ENCODE data around the gene PIMREG. TPM values are rescaled to one million over a fixed set of nuclear protein-coding genes. Genes with fewer than 3 reads are reported as not detected.

PIMREG gene
- total RNA-seq, 4 donors from 2014 or later = 0.21 to 2.8 (median 0.84) TPM

DNA sequence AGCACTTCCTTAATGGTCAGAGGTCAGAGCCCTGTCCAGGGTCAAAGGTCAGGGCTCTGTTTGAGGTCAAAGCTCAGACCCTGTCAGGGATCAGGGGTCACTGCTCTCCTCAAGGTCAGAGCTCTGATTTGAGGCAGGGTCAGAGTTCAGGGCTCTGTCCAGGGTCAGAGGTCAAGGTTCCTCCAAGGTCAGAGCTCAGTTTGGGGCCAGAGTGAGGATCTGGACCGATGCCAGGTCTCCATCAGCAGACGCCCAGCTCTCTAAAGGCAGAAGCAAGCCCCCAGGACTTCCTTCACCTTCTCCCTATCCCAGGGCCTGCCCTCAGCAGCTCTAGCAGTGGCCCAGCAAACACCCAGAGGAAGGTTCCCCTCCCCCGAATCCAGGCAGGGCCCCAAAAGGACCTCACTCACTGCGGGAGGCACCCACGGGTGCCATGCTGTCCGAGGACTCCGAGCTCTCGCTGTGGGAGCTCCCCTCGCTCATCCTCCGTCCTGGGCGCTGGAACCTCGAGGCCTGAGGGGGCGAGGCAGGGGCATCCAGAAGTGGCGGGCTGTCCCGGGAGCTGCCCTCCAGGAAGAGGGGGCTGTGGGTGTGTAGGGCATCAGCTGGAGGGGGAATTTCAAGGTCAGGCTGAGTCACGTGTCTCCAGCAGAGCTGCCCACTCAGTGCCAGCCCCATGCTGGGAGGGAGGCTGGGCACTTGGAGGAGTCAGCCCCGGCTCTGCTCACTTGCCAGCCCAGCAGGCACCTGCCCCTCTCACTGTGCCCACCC is 26.7 kb downstream of the PIMREG start:
- intact Hi-C loops (cut with DNase I; ENCODE audit: low total_unique reads) = no loop called here
- no peak for DNase-seq (ENCODE audit: low spot score in 2 of 2)
- no peak for TF ChIP-seq POLR2A (IDR thresholded peaks at IDR 0.05)
- no peak for TF ChIP-seq CTCF (IDR thresholded peaks at IDR 0.05)
- WGBS, 2 donors = 90 to 91% methylated on average over 11 to 15 of the region's 17 CpGs
- no peak overlapping the region for H3K4me3 ChIP-seq (ENCODE audit: low read depth, poor library complexity, severe bottlenecking)

- TF ChIP-seq CTCF (IDR thresholded peaks at IDR 0.05) (no peak), POLR2A (IDR thresholded peaks at IDR 0.05) (no peak)
- intact Hi-C loops (cut with DNase I; ENCODE audit: low total_unique reads) = loop anchor here (2.0 kb wide), 1 partner anchor 175 kb away; no protein-coding TSS in a partner anchor
- no peak overlapping the region for H3K4me3 ChIP-seq (ENCODE audit: low read depth, poor library complexity, severe bottlenecking)
- 53 to 70% methylated on average over 16 to 19 of the region's 19 CpGs for WGBS, 2 donors
- DNase-seq (ENCODE audit: low spot score in 2 of 2) = no peak
Measured at GRCh38 chr17:6471531-6472465, 27.5 kb downstream of the PIMREG start.

- no peak for DNase-seq (ENCODE audit: low spot score in 2 of 2)
- no peak overlapping the region for H3K4me3 ChIP-seq (ENCODE audit: low read depth, poor library complexity, severe bottlenecking)
- WGBS, 2 donors = 92 to 93% methylated on average over 10 of the region's 10 CpGs
- TF ChIP-seq CTCF (IDR thresholded peaks at IDR 0.05) (no peak), POLR2A (IDR thresholded peaks at IDR 0.05) (no peak)
- intact Hi-C loops (cut with DNase I; ENCODE audit: low total_unique reads) = loop anchor here (2.0 kb wide), 1 partner anchor 174 kb away; no protein-coding TSS in a partner anchor
Measured at GRCh38 chr17:6472517-6472916, 28.3 kb downstream of the PIMREG start.

DNA sequence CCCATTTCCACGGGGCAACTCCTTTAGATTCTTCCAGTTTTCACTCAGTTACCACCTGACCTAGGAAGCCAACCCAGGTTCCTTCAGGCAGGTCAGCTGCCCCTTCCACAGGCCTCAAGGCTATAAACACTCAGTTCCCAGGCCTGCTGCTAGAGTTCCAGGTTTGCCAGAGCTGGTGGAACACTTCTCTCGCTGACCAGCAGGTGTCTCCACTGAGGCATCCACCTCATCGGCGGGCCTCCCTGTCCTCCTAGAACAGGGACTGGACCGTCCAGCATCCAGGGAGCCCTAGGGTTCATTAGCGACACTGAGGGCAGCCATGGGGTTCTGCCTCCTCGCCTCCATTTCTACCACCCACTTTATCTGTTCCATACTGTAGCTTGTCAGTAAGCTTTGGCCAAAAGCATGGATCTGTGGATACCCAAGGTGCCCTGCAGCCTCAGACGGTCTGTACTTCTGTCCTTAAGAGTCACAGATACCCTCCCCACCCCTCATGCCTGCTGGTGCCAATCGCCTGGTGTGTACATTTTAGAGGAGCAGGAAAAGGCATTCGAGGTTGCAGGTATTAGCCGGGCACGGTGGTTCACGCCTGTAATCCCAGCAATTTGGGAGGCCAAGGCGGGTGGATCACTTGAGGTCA is 29.0 kb downstream of the PIMREG start:
- peak; percentile 67 to 90 for DNase-seq (ENCODE audit: low spot score in 2 of 2)
- H3K4me3 ChIP-seq (ENCODE audit: low read depth, poor library complexity, severe bottlenecking) = no peak overlapping the region
- TF ChIP-seq CTCF (IDR thresholded peaks at IDR 0.05) (peak in 1 of 3 donors; percentile 57), POLR2A (IDR thresholded peaks at IDR 0.05) (no peak)
- 44 to 52% methylated on average over 12 to 14 of the region's 14 CpGs for whole genome bisulfite sequencing, 2 donors
- intact Hi-C loops (cut with DNase I; ENCODE audit: low total_unique reads) = loop anchor here (2.0 kb wide), 1 partner anchor 174 kb away; no protein-coding TSS in a partner anchor

GRCh38 chr17:6474376-6474775 is 30.1 kb downstream of the PIMREG start:
- TF ChIP-seq CTCF (IDR thresholded peaks at IDR 0.05) (no peak), POLR2A (IDR thresholded peaks at IDR 0.05) (no peak)
- 81 to 86% methylated on average over 20 to 21 of the region's 22 CpGs for WGBS, 2 donors
- intact Hi-C loops (cut with DNase I; ENCODE audit: low total_unique reads) = no loop called here

More at GRCh38 chr17:6474376-6474775, 30.1 kb downstream of the PIMREG start:
- H3K4me3 ChIP-seq (ENCODE audit: low read depth, poor library complexity, severe bottlenecking) = no peak overlapping the region
- no peak for DNase-seq (ENCODE audit: low spot score in 2 of 2)
